Upper lobe of left lung (tissue), 4 donors: Measurements from ENCODE around the gene ZNF75A.

Experiments used
- CTCF ChIP-seq, 6 experiments: fragments of 450-650 bp in 4 of 6; fragments of 200-600 bp in 2 of 6; sonication (generic) in 2 of 6; IDR thresholded peaks; one replicate each; pipeline ENCODE4 v1.5.1; 2016 to 2019; ENCODE audit warnings: antibody characterized with exemption in 6 of 6
- EP300 ChIP-seq, 4 donors: sonication (generic); formaldehyde crosslinking; IDR thresholded peaks; one replicate each; pipeline ENCODE4 v1.5.1; 2017; ENCODE audit warnings: antibody characterized with exemption in 4 of 4, control low read depth in 2 of 4
- POLR2AphosphoS5 ChIP-seq, 2 donors: sonication (generic); formaldehyde crosslinking; IDR thresholded peaks; one replicate each; pipeline ENCODE4 v1.5.1; 2017; ENCODE audit warnings: antibody characterized with exemption in 2 of 2

- no peak for TF ChIP-seq EP300 (IDR thresholded peaks at IDR 0.05)
- TF ChIP-seq CTCF (IDR thresholded peaks at IDR 0.05): no peak
- no peak for TF ChIP-seq POLR2AphosphoS5 (IDR thresholded peaks at IDR 0.05)
Measured at GRCh38 chr16:3262517-3262916, 42.8 kb upstream of the ZNF75A start.
